Calu3 (cell line): ENCODE results near the gene ARL3. TPM values are rescaled to one million over a fixed set of nuclear protein-coding genes. Genes with fewer than 3 reads are reported as not detected.

Source experiments
- BruUV-seq: library from RNA; stranded (reverse); fragments of 400-500 nt; replicated peaks from 2 replicates; lab custom pipeline; 2021; lab: Mats Ljungman, UMichigan
- CTCF ChIA-PET: fragments of 300-600 bp; sonication (Branson Sonifier 250); formaldehyde crosslinking; loops from one replicate; lab custom pipeline; 2022; ENCODE audit warnings: antibody characterized with exemption; lab: Charles Lee
- DNase-seq: peaks from one replicate; pipeline ENCODE4 v3.0.0; 2022
- H3K27ac Mint-ChIP-seq: one replicate; pipeline ENCODE4 v1.8.0; 2022; ENCODE audit warnings: mixed read lengths; ENCODE audit not compliant: unreplicated experiment
- H3K27me3 Mint-ChIP-seq: one replicate; pipeline ENCODE4 v1.8.0; 2022; ENCODE audit warnings: mixed read lengths; ENCODE audit not compliant: unreplicated experiment
- H3K36me3 Mint-ChIP-seq: one replicate; pipeline ENCODE4 v1.8.0; 2022; ENCODE audit warnings: mild to moderate bottlenecking, moderate library complexity, mixed read lengths; ENCODE audit not compliant: insufficient read depth, unreplicated experiment
- H3K4me1 Mint-ChIP-seq: one replicate; pipeline ENCODE4 v1.8.0; 2022; ENCODE audit warnings: mild to moderate bottlenecking, low read depth, mixed read lengths; ENCODE audit not compliant: unreplicated experiment
- H3K4me3 Mint-ChIP-seq: one replicate; pipeline ENCODE4 v1.8.0; 2022; ENCODE audit warnings: mild to moderate bottlenecking, low read depth, moderate library complexity, mixed read lengths; ENCODE audit not compliant: unreplicated experiment
- H3K9me3 Mint-ChIP-seq: one replicate; pipeline ENCODE4 v1.8.0; 2022; ENCODE audit warnings: low read depth, mixed read lengths; ENCODE audit not compliant: unreplicated experiment
- CTCF ChIP-seq: fragments of 200-600 bp; IDR thresholded peaks from one replicate; pipeline ENCODE4 v1.8.0; 2022; ENCODE audit warnings: antibody characterized with exemption; ENCODE audit not compliant: unreplicated experiment
- intact Hi-C: fragments of 100-400 bp; cut with micrococcal nuclease; formaldehyde crosslinking; loops from one replicate; pipeline ENCODE4 v1.10.0; 2022; ENCODE audit not compliant: unreplicated experiment
- total RNA-seq: library from RNA; stranded (reverse); gene quantifications from 2 replicates; pipeline ENCODE4 v1.2.3, GENCODE V29; 2022

The ARL3 gene
- total RNA-seq, 1 experiment from 2014 or later, result 5.6 TPM

- H3K27me3 Mint-ChIP-seq, result peaks cover 12% of the 10 kb centered on the region
- H3K9me3 Mint-ChIP-seq, result no peaks in the 10 kb centered on the region
- peaks cover 10% of the 10 kb centered on the region for H3K4me1 Mint-ChIP-seq
- no peak overlapping the region for H3K27ac Mint-ChIP-seq
- CTCF ChIA-PET, result interaction anchor here (2.0 kb wide), 1 partner anchor 8 kb away, joined by 4 read pairs; no protein-coding TSS in a partner anchor
- no peak for DNase-seq
- no peak for TF ChIP-seq CTCF
- no peak overlapping the region for H3K4me3 Mint-ChIP-seq
- intact Hi-C loops, result no loop called here
- BruUV-seq, result no TSS peak
- H3K36me3 Mint-ChIP-seq, result no peaks in the 10 kb centered on the region
Observed at GRCh38 chr10:102677331-102678067, 36.7 kb downstream of the ARL3 start.

- intact Hi-C loops, result no loop called here
- H3K4me3 Mint-ChIP-seq, result no peak overlapping the region
Observed at GRCh38 chr10:102676534-102677315, 37.5 kb downstream of the ARL3 start.

GRCh38 chr10:102675666-102676533, 38.3 kb downstream of the ARL3 start:
- H3K4me1 Mint-ChIP-seq, result peaks cover 10% of the 10 kb centered on the region
- no peak for DNase-seq
- no TSS peak for BruUV-seq
- H3K36me3 Mint-ChIP-seq, result no peaks in the 10 kb centered on the region
- no peak for TF ChIP-seq CTCF
- intact Hi-C loops, result no loop called here
- CTCF ChIA-PET, result interaction anchor here (0.6 kb wide), 1 partner anchor 848 kb away, joined by 3 read pairs; no protein-coding TSS in a partner anchor
- H3K27ac Mint-ChIP-seq, result no peak overlapping the region
- H3K4me3 Mint-ChIP-seq, result no peak overlapping the region
- no peaks in the 10 kb centered on the region for H3K9me3 Mint-ChIP-seq
- peaks cover 12% of the 10 kb centered on the region for H3K27me3 Mint-ChIP-seq

More at GRCh38 chr10:102676534-102677315, 37.5 kb downstream of the ARL3 start:
- no TSS peak for BruUV-seq
- H3K4me1 Mint-ChIP-seq, result peaks cover 10% of the 10 kb centered on the region
- peaks cover 12% of the 10 kb centered on the region for H3K27me3 Mint-ChIP-seq
- no peak for DNase-seq
- CTCF ChIA-PET, result no interaction called here
- H3K36me3 Mint-ChIP-seq, result no peaks in the 10 kb centered on the region
- H3K27ac Mint-ChIP-seq, result no peak overlapping the region
- no peaks in the 10 kb centered on the region for H3K9me3 Mint-ChIP-seq
- no peak for TF ChIP-seq CTCF
